GM23248 (cell line): ENCODE results near the gene GNG2.

Experiments used
- EZH2 ChIP-seq: fragments of 200-600 bp; sonication (generic); IDR thresholded peaks from 2 replicates; pipeline ENCODE4 v1.6.1; 2018; ENCODE audit warnings: antibody characterized with exemption, mild to moderate bottlenecking; ENCODE audit not compliant: insufficient read depth, poor library complexity, severe bottlenecking
- EZH2phosphoT487 ChIP-seq: fragments of 200-600 bp; sonication (generic); IDR thresholded peaks from 2 replicates; pipeline ENCODE4 v1.6.1; 2018; ENCODE audit warnings: antibody characterized with exemption, moderate library complexity, mild to moderate bottlenecking, low read depth; ENCODE audit not compliant: insufficient read depth

GRCh38 chr14:51836417-51836816 is 24.0 kb upstream of the GNG2 start:
- TF ChIP-seq EZH2phosphoT487 (no peak), EZH2 (no peak)
